HepG2 (cell line): ENCODE data around the gene TBL2. TPM values are rescaled to one million over a fixed set of nuclear protein-coding genes. Genes with fewer than 3 reads are reported as not detected.

Experiments used
- ATM ChIP-seq: fragments of 450-650 bp; IDR thresholded peaks from 2 replicates; pipeline ENCODE4 v1.7.1; 2017; ENCODE audit warnings: mild to moderate bottlenecking, borderline replicate concordance
- TGIF2 ChIP-seq: IDR thresholded peaks from 2 replicates; pipeline ENCODE4 v1.6.1; 2016; ENCODE audit warnings: control low read depth, missing compliant biosample characterization
- ZNF749 ChIP-seq: sonication (generic); formaldehyde crosslinking; IDR thresholded peaks from 2 replicates; pipeline ENCODE4 v1.8.0; 2022; ENCODE audit warnings: mild to moderate bottlenecking, missing genetic modification reagents, moderate library complexity, borderline replicate concordance
- polyA plus RNA-seq, 8 experiments: library from polyadenylated mRNA; depleted of rRNA in 3 of 8; stranded (reverse) in 7 of 8; unstranded in 1 of 8; fragments of >200 nt; fragmentation: Illumina TruSeq in 4 of 8; extraction: Trizol in 4 of 8; gene quantifications; 2 replicates each; pipeline versions ENCODE4 v1.2.1 to v1.2.3, GENCODE V29; 2011 to 2016; ENCODE audit warnings: low read depth in 4 of 8, missing spikeins in 1 of 8, mixed read lengths in 1 of 8; ENCODE audit not compliant: insufficient read depth in 1 of 8
- total RNA-seq, 5 experiments: library from RNA; depleted of rRNA; stranded (reverse); fragments of >200 nt; fragmentation: Illumina TruSeq; extraction: Trizol; gene quantifications; 2 replicates each; pipeline ENCODE4 v1.2.3, GENCODE V29; 2016; ENCODE audit warnings: low read depth in 1 of 5
- TF ChIP-seq, protein P1 (sequence below): sonication (generic); formaldehyde crosslinking; IDR thresholded peaks from 2 replicates; pipeline ENCODE4 v1.5.1; 2020; ENCODE audit warnings: missing genetic modification reagents, mild to moderate bottlenecking, borderline replicate concordance
- TF ChIP-seq, protein P2 (sequence below): sonication (generic); formaldehyde crosslinking; conservative IDR thresholded peaks from 2 replicates; pipeline ENCODE4 v1.4.0; 2020; ENCODE audit warnings: missing genetic modification reagents
- TF ChIP-seq, protein P3 (sequence below): sonication (generic); formaldehyde crosslinking; IDR thresholded peaks from 2 replicates; pipeline ENCODE4 v1.4.0; 2020; ENCODE audit warnings: mild to moderate bottlenecking, missing genetic modification reagents
- TF ChIP-seq, protein P4 (sequence below), 2 experiments: sonication (generic) in 1 of 2; formaldehyde crosslinking in 1 of 2; IDR thresholded peaks; 2 replicates each; pipeline versions ENCODE4 v1.4.0 to v1.6.1; 2018 to 2020; ENCODE audit warnings: missing genetic modification reagents in 2 of 2, borderline replicate concordance in 1 of 2, low read depth in 1 of 2, mild to moderate bottlenecking in 1 of 2, missing biosample characterization in 1 of 2
- TF ChIP-seq, protein P5 (sequence below): sonication (generic); formaldehyde crosslinking; IDR thresholded peaks from 2 replicates; pipeline ENCODE4 v1.4.0; 2020; ENCODE audit warnings: missing genetic modification reagents

Gene TBL2
- total and polyA plus RNA-seq, 2 of the 13 experiments (the other 11 are each of a cell fraction or from before 2014, with no cell fraction given) = 43.4 to 47.2 TPM

DNA sequence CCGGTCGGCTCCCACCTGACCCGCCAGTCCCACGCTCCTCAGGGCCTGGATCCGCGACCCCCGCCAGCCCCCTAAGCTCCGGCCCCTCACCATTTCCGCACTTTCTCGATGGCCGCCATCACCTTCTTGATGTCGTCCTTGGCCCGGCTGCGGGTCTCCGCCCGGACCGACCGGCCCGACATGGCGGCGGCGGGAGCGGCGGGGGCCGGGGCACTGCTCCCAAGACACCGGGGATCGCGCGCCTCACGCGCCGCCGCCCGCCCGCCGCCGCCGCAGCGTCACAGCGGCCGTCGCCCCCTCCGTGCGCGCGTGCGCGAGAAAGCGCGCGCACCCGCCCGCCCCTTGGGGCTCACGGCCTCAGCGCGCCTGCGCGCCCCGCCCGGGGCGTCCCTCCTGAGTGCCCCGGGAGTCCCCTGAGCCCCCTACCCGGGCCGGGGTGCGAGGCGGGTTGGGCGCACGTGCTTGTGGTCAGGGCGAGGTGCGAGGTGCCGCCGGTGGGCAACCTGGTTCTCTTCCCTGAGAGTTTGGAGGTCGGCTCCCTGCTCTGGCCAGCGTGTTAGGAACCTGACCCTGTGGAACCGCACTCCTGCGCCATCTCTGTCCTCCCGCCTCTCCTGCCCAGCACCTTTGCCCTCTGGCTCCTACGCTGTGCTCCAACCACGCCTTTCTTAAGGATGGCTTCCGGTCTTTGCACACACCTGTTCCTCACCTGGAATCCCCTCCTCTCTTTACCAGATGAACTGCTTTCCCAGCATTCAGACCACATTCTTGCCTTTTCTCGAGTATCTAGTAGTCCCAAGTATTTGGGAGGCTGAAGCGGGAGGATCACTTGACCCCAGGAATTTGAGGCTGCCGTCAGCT, 20.8 kb downstream of the TBL2 start, which contains the start of gene BCL7B (continued):
- TF ChIP-seq, protein P1, sequence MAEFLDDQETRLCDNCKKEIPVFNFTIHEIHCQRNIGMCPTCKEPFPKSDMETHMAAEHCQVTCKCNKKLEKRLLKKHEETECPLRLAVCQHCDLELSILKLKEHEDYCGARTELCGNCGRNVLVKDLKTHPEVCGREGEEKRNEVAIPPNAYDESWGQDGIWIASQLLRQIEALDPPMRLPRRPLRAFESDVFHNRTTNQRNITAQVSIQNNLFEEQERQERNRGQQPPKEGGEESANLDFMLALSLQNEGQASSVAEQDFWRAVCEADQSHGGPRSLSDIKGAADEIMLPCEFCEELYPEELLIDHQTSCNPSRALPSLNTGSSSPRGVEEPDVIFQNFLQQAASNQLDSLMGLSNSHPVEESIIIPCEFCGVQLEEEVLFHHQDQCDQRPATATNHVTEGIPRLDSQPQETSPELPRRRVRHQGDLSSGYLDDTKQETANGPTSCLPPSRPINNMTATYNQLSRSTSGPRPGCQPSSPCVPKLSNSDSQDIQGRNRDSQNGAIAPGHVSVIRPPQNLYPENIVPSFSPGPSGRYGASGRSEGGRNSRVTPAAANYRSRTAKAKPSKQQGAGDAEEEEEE (CRISPR knock-in tag) = no peak
- TF ChIP-seq, protein P2, sequence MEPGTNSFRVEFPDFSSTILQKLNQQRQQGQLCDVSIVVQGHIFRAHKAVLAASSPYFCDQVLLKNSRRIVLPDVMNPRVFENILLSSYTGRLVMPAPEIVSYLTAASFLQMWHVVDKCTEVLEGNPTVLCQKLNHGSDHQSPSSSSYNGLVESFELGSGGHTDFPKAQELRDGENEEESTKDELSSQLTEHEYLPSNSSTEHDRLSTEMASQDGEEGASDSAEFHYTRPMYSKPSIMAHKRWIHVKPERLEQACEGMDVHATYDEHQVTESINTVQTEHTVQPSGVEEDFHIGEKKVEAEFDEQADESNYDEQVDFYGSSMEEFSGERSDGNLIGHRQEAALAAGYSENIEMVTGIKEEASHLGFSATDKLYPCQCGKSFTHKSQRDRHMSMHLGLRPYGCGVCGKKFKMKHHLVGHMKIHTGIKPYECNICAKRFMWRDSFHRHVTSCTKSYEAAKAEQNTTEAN (CRISPR knock-in tag) = peak; percentile 89
- peak; percentile 80; the same call in 1 of the 2 replicates for TF ChIP-seq TGIF2 (CRISPR knock-in tag)
- TF ChIP-seq, protein P3, sequence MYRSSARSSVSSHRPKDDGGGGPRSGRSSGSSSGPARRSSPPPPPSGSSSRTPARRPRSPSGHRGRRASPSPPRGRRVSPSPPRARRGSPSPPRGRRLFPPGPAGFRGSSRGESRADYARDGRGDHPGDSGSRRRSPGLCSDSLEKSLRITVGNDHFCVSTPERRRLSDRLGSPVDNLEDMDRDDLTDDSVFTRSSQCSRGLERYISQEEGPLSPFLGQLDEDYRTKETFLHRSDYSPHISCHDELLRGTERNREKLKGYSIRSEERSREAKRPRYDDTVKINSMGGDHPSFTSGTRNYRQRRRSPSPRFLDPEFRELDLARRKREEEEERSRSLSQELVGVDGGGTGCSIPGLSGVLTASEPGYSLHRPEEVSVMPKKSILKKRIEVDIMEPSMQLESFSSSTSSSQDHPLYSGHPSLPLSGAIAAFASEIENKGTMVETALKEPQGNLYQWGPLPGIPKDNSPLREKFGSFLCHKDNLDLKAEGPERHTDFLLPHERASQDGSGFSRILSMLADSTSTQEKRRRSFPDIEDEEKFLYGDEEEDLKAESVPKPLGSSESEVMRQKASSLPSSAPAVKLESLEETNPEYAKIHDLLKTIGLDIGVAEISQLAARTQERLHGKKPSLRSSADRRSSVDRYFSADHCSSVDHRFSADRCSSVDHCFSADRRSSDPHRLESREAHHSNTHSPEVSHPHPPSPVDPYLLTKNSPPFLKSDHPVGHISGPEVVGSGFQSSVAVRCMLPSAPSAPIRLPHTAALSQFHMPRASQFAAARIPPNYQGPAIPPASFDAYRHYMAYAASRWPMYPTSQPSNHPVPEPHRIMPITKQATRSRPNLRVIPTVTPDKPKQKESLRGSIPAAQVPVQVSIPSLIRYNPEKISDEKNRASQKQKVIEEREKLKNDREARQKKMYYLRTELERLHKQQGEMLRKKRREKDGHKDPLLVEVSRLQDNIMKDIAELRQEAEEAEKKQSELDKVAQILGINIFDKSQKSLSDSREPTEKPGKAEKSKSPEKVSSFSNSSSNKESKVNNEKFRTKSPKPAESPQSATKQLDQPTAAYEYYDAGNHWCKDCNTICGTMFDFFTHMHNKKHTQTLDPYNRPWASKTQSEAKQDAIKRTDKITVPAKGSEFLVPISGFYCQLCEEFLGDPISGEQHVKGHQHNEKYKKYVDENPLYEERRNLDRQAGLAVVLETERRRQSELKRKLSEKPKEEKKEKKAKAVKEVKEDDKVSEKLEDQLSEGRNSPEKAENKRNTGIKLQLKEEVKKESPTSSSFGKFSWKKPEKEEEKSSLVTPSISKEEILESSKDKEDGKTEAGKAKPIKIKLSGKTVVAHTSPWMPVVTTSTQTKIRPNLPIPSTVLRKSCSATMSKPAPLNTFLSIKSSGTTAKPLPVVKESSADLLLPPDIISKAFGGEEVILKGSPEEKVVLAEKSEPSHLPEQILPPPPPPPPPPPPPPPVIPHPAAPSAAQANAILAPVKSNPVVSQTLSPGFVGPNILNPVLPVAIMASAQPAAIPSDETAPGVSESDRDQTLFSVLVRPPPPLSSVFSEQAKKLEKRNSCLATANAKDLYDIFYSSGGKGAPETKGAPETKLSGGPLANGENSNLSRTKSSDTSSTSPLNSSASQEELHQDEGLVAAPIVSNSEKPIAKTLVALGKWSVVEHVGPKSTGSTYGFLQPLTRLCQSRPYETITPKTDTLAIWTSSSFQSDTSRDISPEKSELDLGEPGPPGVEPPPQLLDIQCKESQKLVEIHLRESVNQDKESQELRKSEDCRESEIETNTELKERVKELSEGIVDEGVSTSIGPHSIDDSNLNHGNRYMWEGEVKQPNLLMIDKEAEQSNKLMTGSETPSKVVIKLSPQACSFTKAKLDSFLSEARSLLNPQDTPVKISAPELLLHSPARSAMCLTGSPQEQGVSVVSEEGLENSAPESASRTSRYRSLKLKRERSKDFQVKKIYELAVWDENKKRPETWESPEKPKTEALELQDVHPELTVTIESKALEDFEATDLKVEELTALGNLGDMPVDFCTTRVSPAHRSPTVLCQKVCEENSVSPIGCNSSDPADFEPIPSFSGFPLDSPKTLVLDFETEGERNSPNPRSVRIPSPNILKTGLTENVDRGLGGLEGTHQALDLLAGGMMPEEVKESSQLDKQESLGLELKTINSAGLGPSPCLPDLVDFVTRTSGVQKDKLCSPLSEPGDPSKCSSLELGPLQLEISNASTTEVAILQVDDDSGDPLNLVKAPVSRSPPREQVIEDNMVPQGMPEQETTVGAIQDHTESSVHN (CRISPR knock-in tag) = peak; percentile 43; the same call in 1 of the 2 replicates
- TF ChIP-seq, protein P4, sequence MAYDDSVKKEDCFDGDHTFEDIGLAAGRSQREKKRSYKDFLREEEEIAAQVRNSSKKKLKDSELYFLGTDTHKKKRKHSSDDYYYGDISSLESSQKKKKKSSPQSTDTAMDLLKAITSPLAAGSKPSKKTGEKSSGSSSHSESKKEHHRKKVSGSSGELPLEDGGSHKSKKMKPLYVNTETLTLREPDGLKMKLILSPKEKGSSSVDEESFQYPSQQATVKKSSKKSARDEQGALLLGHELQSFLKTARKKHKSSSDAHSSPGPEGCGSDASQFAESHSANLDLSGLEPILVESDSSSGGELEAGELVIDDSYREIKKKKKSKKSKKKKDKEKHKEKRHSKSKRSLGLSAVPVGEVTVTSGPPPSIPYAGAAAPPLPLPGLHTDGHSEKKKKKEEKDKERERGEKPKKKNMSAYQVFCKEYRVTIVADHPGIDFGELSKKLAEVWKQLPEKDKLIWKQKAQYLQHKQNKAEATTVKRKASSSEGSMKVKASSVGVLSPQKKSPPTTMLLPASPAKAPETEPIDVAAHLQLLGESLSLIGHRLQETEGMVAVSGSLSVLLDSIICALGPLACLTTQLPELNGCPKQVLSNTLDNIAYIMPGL (CRISPR knock-in tag; IDR thresholded peaks at IDR 0.05; ENCODE audit: borderline replicate concordance in 1 of 2, low read depth in 1 of 2) = peak in 1 of 2 experiments; percentile 62; a peak in 3 of 4 replicates
- TF ChIP-seq ZNF749 (CRISPR knock-in tag) = peak; percentile 94
- no peak for TF ChIP-seq ATM
- TF ChIP-seq, protein P5, sequence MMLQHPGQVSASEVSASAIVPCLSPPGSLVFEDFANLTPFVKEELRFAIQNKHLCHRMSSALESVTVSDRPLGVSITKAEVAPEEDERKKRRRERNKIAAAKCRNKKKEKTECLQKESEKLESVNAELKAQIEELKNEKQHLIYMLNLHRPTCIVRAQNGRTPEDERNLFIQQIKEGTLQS (CRISPR knock-in tag) = peak; percentile 17; the same call in 1 of the 2 replicates
